Measurements from ENCODE around the gene RBFOX2.
"Not testable (repeated sequence)": the region's sequence is repeated elsewhere in the genome, so short reads cannot be mapped to it uniquely, and the experiment has no call there.

Gene RBFOX2

DNA sequence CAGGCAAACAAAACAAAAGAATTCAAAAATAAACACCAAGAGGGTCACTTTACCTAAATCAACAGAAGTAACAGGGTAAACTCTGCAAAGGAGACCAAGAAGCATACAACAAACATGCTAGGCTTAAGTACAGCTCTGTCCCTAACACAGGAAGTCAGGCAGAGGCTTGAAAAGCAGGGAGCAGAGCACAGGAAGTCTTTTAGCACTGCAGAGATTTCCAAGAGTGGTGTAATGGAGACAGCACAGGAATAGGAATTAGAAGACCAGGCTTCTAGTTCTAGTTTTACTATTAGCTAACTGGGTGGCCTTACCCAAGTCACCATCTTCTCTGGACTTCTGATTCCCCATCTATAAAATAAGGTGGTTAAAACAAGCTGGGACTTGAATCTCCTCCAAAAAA, 1.9 kb downstream of the RBFOX2 start:
- Histone ChIP-seq H3K9me3 (ENCODE audit: control insufficient read depth, insufficient read depth, low read length) (no peaks in the 10 kb centered on the region), H3K36me3 (ENCODE audit: insufficient read depth, low read length) (no peaks in the 10 kb centered on the region), H3K4me1 (ENCODE audit: insufficient read depth, low read length) (peaks cover 7% of the 10 kb centered on the region; the same call in 1 of the 2 replicates), H3K9ac (ENCODE audit: low read depth, low read length) (peak overlapping the region; percentile 96; the same call in 1 of the 2 replicates)

DNA sequence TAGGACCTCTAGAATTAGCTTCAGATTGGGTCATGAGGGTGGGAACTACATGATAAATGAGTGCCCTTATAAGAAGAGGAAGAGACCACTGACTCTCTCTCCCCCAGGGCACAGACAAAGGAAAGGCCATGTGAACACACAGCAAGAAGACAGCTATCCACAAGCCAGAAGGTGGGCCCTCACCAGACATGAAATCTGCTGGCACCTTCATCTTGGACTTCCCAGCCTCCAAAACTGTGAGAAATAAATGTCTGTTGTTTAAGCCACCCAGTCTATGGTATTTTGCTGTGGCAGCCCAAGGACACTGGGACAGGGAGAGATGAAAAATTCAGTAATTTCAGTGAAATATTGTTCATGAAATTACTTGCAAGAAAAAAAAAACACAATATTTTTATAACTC, 5.9 kb downstream of the RBFOX2 start:
- H3K9me3 ChIP-seq (ENCODE audit: control insufficient read depth, insufficient read depth, low read length), result no peaks in the 10 kb centered on the region

DNA sequence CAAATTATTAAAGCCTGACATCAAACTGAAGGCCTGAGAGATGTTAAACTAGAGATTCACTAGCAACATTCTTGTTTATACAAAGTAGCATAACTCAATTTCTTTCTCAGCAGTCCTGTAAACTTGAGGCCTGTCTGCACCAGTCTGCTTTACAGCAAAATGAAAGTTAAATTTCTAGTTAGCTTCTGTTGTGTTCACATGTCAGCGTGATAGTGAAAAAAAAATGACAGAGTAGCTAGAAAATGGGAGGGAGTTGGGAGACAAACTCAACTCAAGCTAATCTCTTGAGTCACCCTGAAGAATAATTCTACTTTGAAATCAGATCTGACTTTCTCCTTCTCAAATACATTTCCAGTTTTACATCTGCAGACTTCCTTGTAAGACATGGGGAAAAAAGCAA, 6.5 kb downstream of the RBFOX2 start:
- H3K9me3 ChIP-seq (ENCODE audit: control insufficient read depth, insufficient read depth, low read length), result no peaks in the 10 kb centered on the region
- H3K36me3 ChIP-seq (ENCODE audit: insufficient read depth, low read length), result peaks cover 3% of the 10 kb centered on the region; the same call in 1 of the 2 replicates
- H3K9ac ChIP-seq (ENCODE audit: low read depth, low read length), result no peak overlapping the region
- H3K4me1 ChIP-seq (ENCODE audit: insufficient read depth, low read length), result peaks cover 9% of the 10 kb centered on the region; the same call in 1 of the 2 replicates

More for the DNA sequence above, 5.9 kb downstream of the RBFOX2 start:
- H3K36me3 ChIP-seq (ENCODE audit: insufficient read depth, low read length), result peaks cover 3% of the 10 kb centered on the region; the same call in 1 of the 2 replicates
- no peak overlapping the region for H3K9ac ChIP-seq (ENCODE audit: low read depth, low read length)
- H3K4me1 ChIP-seq (ENCODE audit: insufficient read depth, low read length), result peaks cover 12% of the 10 kb centered on the region; the same call in 1 of the 2 replicates

DNA sequence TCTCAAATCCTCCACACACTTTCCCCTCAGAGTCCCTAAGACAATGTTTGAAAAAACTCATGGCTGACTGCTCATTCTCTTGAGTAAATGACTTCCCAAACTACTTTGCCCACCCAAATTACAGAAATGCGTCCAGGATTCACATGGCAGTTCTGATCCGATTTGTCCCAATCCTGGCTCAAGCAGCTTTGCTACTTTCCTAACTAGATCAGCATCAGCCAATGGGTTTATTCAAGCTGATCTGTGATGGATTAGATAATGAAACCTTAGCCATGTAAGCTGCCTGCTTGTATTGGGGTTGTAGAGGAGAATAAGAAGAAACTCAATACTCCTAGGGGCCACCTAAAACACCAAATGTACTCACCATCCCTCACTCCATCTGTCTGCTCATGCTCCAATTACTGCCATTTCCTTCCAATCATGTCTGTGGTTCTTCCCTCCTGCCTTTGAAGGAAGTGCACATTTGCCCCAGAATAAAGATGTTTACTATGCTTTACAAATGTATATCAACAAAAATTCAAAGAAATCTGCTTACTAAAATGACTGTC, 6.9 kb downstream of the RBFOX2 start:
- Histone ChIP-seq H3K9me3 (ENCODE audit: control insufficient read depth, insufficient read depth, low read length) (no peaks in the 10 kb centered on the region), H3K36me3 (ENCODE audit: insufficient read depth, low read length) (peaks cover 3% of the 10 kb centered on the region; the same call in 1 of the 2 replicates), H3K9ac (ENCODE audit: low read depth, low read length) (no peak overlapping the region), H3K4me1 (ENCODE audit: insufficient read depth, low read length) (peaks cover 9% of the 10 kb centered on the region)

DNA sequence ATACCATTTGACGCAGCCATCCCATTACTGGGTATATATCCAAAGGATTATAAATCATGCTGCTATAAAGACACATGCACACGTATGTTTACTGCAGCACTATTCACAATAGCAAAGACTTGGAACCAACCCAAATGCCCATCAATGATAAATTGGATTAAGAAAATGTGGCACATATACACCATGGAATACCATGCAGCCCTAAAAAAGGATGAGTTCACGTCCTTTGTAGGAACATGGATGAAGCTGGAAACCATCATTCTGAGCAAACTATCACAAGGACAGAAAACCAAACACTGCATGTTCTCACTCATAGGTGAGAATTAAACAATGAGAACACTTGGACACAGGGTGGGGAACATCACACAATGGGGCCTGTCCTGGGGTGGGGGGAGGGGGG, 7.8 kb downstream of the RBFOX2 start:
- H3K36me3 ChIP-seq (ENCODE audit: insufficient read depth, low read length); H3K9me3 ChIP-seq (ENCODE audit: control insufficient read depth, insufficient read depth, low read length): not testable (repeated sequence)
- H3K4me1 ChIP-seq (ENCODE audit: insufficient read depth, low read length), result peaks cover 15% of the 10 kb centered on the region

DNA sequence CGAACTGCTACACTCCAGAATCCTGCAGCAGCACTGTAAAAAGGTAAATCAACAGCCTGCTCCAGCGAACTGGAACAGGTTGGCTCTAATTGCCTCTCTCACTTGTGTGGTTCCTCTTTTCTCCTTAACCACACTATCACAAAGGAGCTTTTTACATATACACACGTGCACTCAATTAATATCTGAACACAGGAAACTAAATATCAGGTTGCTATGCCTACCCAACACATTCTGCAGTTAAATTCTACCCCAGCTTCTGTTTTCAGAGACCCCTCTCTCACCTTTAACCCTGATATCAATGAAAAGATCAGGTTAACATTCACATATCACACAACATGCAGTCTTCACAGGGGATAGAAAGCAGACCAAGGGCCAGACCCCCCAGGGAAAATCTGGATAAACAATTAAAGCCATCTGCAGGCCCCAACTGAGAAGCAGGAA, 11.0 kb downstream of the RBFOX2 start:
- Histone ChIP-seq H3K9ac (ENCODE audit: low read depth, low read length) (no peak overlapping the region), H3K36me3 (ENCODE audit: insufficient read depth, low read length) (peaks cover 3% of the 10 kb centered on the region; the same call in 1 of the 2 replicates), H3K4me1 (ENCODE audit: insufficient read depth, low read length) (peaks cover 28% of the 10 kb centered on the region), H3K9me3 (ENCODE audit: control insufficient read depth, insufficient read depth, low read length) (no peaks in the 10 kb centered on the region)

More for the DNA sequence above, 7.8 kb downstream of the RBFOX2 start:
- H3K9ac ChIP-seq (ENCODE audit: low read depth, low read length), result not testable (repeated sequence)

DNA sequence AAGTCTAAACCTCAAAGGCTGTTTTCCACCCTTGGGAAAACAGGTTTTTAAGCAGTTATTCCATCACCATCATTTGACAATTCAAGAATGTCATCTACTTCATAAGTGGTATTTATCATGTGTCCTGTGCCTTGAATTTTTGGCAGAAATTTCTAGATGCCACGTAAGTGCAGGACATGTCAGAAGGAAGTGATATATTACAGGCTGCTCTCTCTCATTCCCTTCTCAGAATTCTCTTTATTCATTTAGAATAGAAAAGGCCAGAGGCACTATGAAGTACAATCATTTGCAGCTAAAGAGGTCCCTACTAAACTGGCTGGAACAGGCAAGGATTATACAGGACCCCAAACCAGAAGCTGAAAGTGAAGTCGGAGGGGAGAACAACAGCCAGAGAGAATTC, 11.9 kb downstream of the RBFOX2 start:
- Histone ChIP-seq H3K9ac (ENCODE audit: low read depth, low read length) (no peak overlapping the region), H3K36me3 (ENCODE audit: insufficient read depth, low read length) (peaks cover 3% of the 10 kb centered on the region; the same call in 1 of the 2 replicates), H3K9me3 (ENCODE audit: control insufficient read depth, insufficient read depth, low read length) (no peaks in the 10 kb centered on the region), H3K4me1 (ENCODE audit: insufficient read depth, low read length) (peaks cover 28% of the 10 kb centered on the region)

DNA sequence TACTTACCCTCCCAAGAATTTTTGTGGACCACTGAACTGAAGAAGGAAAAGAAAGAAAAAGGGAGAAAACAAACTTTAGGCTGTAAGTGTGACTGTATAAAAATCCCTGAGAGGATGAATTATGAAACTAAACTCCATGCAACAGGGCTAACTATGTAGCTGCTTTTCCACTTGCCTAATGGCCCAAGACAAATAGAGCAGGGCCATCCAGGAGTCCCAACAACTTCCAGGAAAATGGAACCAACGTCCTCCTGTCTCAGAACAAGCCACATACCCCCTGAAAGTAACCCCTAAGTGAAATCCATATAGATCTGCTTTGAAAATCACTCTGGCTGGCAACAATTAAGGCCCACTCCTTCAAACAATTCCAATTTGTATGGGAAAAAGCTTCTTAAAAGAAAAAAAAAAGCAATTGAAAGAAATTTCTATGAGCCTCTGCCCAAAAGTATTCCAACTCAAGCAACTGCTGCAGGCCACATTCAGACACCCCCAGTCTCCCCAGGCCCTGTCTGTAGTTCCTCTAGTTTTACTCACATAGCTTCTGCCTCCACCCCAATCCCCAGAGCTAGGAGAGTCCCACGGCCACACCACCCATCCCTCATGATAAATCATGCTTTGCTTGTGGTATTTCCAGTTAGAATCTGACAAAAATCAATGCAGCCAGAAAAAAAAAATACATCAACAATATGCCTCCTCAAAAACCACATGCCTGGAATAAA, 12.7 kb downstream of the RBFOX2 start:
- peaks cover 28% of the 10 kb centered on the region for H3K4me1 ChIP-seq (ENCODE audit: insufficient read depth, low read length)
- no peak overlapping the region for H3K9ac ChIP-seq (ENCODE audit: low read depth, low read length)
- H3K9me3 ChIP-seq (ENCODE audit: control insufficient read depth, insufficient read depth, low read length), result no peaks in the 10 kb centered on the region
- H3K36me3 ChIP-seq (ENCODE audit: insufficient read depth, low read length), result no peaks in the 10 kb centered on the region

DNA sequence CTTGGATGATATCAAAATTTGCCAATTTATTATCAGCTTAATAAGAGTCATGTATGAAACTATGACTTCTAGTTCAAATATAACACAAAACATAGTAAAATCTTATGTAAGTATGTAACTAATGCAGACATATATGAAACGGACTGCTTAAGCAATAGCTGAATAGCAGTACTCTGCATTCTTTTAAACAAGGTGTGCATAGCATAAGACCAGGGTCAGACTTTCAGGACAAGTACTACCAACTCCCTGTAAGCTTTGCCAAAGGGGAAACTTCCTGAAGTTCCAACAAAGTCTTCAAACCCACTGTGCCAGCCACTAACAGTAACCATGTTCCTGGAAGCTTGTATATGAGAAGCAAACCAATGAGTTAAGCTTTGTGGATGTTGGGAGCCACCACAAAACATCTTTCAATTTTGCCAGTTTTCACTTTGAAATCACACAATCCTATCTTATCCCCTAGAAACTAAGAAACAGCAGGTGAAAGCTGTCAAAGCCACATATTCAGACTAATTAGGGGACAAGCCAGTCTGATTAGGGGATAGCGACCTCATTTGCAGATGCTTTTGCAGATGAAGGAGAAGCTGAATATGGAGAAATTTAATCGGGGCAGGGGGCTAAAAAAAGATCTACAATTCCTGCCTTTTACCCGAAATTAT, 13.3 kb downstream of the RBFOX2 start:
- Histone ChIP-seq H3K4me1 (ENCODE audit: insufficient read depth, low read length) (peaks cover 28% of the 10 kb centered on the region), H3K9me3 (ENCODE audit: control insufficient read depth, insufficient read depth, low read length) (no peaks in the 10 kb centered on the region), H3K36me3 (ENCODE audit: insufficient read depth, low read length) (no peaks in the 10 kb centered on the region), H3K9ac (ENCODE audit: low read depth, low read length) (no peak overlapping the region)

DNA sequence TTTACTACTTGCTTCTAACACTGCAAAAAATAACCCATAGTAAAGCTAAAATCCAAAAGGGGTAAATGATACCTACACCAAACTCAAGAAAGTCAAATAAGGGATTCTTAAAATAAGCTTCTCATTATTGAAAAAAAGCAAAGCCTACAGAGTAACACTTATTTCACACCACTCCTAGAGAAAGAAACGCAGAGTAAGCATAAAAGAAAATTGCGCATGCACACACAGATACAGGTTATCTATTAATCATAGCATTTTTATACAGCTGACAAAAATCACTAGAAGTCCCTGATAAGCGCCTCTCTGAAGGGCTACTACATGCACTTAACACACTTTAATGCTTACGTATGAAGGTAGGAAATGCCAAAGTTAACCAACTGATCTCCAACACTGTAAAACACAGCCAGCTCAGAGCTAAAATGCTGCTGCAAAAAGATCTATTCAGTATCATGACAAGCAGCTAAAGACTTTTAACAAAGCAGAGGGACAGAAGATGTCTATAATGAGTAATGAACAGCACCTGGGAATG, 14.0 kb downstream of the RBFOX2 start:
- H3K9ac ChIP-seq (ENCODE audit: low read depth, low read length), result no peak overlapping the region
- H3K36me3 ChIP-seq (ENCODE audit: insufficient read depth, low read length), result no peaks in the 10 kb centered on the region
- peaks cover 28% of the 10 kb centered on the region for H3K4me1 ChIP-seq (ENCODE audit: insufficient read depth, low read length)
- H3K9me3 ChIP-seq (ENCODE audit: control insufficient read depth, insufficient read depth, low read length), result no peaks in the 10 kb centered on the region

DNA sequence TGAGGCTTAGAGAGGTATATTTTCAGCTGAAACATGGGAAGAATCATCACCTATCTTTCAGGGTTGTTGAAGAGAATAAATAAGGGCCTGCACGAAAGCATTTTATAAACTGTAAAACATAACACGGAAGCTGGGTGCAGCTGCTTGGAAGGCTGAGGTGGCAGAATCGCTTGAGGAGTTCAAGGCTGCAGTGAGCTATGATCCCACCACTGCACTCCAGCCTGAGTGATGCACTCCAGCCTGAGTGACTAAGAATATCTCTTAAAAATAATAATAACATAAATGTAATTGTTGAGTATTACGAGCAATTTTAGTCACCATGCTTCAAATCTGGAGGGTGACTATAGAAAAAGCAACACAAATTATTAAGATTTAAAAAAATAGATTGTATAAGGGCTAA, 16.3 kb downstream of the RBFOX2 start:
- H3K36me3 ChIP-seq (ENCODE audit: insufficient read depth, low read length), result no peaks in the 10 kb centered on the region
- no peaks in the 10 kb centered on the region for H3K9me3 ChIP-seq (ENCODE audit: control insufficient read depth, insufficient read depth, low read length)
- peaks cover 27% of the 10 kb centered on the region for H3K4me1 ChIP-seq (ENCODE audit: insufficient read depth, low read length)
- no peak overlapping the region for H3K9ac ChIP-seq (ENCODE audit: low read depth, low read length)

DNA sequence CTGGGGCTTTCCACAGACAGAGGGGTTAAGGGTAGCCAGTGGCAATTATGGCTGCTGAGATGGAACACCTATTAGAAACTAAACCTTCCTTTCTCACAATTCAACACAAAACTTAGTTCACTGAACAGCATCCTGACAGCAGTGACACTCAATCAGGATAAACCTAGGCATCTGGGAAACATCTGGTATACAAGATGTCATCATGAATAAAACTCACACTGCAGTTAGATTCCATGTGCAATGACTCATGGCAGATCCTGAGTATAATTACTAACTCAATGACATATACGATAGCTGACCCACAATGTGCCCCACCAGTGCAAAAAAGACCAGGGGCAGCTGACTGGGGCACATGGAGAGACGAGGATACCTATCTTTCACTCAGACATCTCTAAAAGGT, 17.7 kb downstream of the RBFOX2 start:
- no peak overlapping the region for H3K9ac ChIP-seq (ENCODE audit: low read depth, low read length)
- H3K36me3 ChIP-seq (ENCODE audit: insufficient read depth, low read length), result no peaks in the 10 kb centered on the region
- peaks cover 17% of the 10 kb centered on the region for H3K4me1 ChIP-seq (ENCODE audit: insufficient read depth, low read length)
- no peaks in the 10 kb centered on the region for H3K9me3 ChIP-seq (ENCODE audit: control insufficient read depth, insufficient read depth, low read length)

DNA sequence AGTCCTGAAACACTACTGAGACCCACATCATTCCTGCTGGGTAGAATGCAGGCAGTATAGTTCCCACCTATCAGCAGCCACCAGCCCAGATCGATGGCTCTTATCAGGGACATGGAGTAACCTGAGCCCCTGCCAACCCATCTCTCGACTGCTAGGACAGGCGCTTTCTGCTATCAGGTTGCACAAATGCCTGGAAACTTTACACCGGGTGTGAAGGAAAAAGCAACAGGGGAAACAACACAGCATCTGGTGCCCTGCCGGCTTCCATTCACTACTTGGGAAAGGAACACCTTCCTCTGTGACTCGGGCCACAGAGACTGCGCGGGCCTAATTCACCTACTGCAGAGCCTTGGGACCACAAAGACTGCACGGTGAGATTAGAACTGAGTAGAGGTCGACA, 18.5 kb downstream of the RBFOX2 start:
- H3K4me1 ChIP-seq (ENCODE audit: insufficient read depth, low read length), result peaks cover 9% of the 10 kb centered on the region

DNA sequence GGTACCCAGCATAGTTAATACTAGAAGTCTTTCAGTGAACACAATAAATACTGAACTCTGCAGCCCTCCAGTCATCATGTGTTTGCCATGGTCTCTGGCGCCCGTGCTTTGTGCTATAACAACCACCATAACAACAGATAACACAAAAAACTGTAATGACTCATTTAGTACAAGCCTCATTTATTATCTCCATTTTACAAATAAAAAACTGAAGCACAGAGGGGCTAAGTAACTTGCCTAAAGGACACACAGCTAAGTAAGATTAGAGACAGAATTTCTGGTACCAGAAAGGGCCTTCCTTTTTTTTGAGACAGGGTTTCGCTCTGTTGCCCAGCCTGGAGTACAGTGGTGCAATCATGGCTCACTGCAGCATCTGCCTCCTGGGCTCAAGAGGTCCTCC, 19.5 kb downstream of the RBFOX2 start:
- Histone ChIP-seq H3K9me3 (ENCODE audit: control insufficient read depth, insufficient read depth, low read length) (no peaks in the 10 kb centered on the region), H3K36me3 (ENCODE audit: insufficient read depth, low read length) (no peaks in the 10 kb centered on the region), H3K4me1 (ENCODE audit: insufficient read depth, low read length) (peaks cover 3% of the 10 kb centered on the region; the same call in 1 of the 2 replicates), H3K9ac (ENCODE audit: low read depth, low read length) (no peak overlapping the region)

More for the DNA sequence above, 18.5 kb downstream of the RBFOX2 start:
- Histone ChIP-seq H3K9me3 (ENCODE audit: control insufficient read depth, insufficient read depth, low read length) (no peaks in the 10 kb centered on the region), H3K9ac (ENCODE audit: low read depth, low read length) (no peak overlapping the region), H3K36me3 (ENCODE audit: insufficient read depth, low read length) (no peaks in the 10 kb centered on the region)
